ENCODE measurements around the gene CNTN4.

CNTN4 gene

GRCh38 chr3:2861120-2861519, 762.5 kb downstream of the CNTN4 start:
- DNase-seq (ENCODE audit: low spot score): no peak

GRCh38 chr3:2861920-2862319, 763.3 kb downstream of the CNTN4 start:
- DNase-seq (ENCODE audit: low spot score): no peak

GRCh38 chr3:2862366-2862765, 763.7 kb downstream of the CNTN4 start:
- no peak for DNase-seq (ENCODE audit: low spot score)

- no peak for DNase-seq (ENCODE audit: low spot score)
These were observed 764.5 kb downstream of the CNTN4 start for GRCh38 chr3:2863127-2863526.

GRCh38 chr3:2869905-2870304, 771.2 kb downstream of the CNTN4 start:
- no peak for DNase-seq (ENCODE audit: low spot score)

- no peak for DNase-seq (ENCODE audit: low spot score)
These were observed 772.2 kb downstream of the CNTN4 start for GRCh38 chr3:2870724-2871333.

DNA sequence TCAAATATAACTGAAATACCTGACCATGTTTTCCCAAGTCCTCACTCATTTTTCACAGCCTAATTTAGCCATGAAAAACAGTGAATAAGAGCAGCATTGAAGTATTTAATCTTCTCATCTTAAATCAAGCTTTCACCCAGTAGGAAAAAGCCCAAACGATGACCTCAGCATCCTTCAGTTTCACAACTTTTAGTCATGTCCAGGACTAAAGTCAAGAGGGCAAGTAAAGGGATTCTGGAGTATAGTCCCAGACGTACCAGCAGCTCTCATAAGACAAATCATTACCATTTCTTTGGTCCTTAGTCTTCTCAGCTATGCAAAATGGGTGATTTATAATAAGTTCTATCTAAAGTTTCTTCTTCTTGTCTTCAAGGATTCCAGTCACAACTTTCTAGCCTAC, 774.2 kb downstream of the CNTN4 start:
- DNase-seq (ENCODE audit: low spot score): no peak

- no peak for DNase-seq (ENCODE audit: low spot score)
These were observed 775.3 kb downstream of the CNTN4 start for GRCh38 chr3:2873986-2874385.

DNA sequence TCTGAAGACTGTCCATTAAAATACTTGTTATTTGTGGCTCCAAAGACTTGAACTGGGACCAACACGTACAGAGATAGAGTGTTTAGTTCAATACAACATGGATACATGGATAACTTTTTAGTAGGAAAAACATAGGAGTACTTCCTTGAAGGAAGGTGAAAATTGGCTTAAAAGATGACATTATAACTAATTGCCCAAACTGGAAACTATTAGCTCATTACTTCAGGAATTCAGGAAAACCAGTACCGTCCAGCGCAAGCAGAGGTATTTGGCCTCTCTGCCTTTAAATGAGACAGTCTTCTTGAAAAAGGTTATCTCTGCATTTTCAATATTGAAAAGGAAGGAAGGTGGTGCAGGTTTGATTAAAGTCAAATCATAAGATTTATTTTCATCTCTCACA, 777.0 kb downstream of the CNTN4 start:
- no peak for DNase-seq (ENCODE audit: low spot score)

- no peak for DNase-seq (ENCODE audit: low spot score)
These were observed 777.7 kb downstream of the CNTN4 start for GRCh38 chr3:2876362-2876761.

DNA sequence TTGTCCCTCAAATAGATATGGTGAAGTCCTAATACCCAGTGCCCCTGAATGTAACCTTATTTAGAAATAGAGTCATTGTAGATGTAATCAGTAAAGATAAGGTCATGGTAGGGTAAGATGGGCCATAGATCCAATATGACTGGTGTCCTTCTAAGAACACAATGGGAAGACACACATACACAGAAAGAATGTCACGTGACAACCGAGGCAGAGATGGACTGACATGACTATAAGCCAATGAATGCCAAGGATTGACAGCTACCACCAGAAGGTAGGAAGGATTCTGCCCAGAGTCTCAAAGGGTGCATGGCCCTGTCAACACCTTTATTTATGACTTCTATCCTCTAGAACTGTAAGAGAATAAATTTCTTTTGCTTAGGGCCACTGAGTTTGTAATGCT, 780.4 kb downstream of the CNTN4 start:
- no peak for DNase-seq (ENCODE audit: low spot score)

DNA sequence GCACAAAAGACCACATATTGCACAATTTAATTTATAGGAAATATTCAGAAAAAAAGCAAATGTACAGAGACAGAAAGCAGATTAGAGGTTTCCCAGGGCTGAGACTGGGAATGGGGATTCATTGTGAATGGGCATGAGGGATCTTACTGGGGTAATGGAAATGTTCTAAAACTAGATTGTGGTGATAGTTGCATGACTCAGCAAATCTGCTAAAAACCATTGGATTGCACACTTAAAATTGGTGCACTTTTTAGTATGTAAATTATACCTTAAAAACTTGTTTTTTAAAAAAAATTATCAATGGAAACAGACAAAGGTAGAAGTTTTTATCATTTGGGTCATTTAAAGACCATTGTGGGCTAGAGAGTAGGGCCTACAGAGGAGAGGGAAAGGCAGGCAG, 780.9 kb downstream of the CNTN4 start:
- no peak for DNase-seq (ENCODE audit: low spot score)

- DNase-seq (ENCODE audit: low spot score): no peak
These were observed 781.6 kb downstream of the CNTN4 start for GRCh38 chr3:2880218-2880756.

DNA sequence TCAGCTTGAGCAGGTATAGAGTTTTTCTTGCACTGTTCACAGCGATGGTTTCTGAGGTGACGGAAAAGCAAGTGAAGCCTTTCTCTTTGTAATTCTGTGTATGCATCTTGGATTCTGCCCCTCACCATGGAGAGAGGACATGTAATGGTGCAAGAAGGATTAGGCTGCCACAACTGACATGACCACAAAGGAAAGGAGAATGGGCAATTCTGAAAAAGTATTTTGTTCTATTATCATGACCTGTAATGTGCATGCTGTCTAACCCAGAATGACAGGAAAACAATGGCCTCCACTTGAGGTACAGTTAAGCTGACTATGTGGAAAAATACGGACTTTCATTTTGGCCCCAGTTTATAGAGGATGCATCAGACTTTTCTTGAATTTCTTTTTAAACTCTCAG, 784.6 kb downstream of the CNTN4 start:
- DNase-seq (ENCODE audit: low spot score): no peak

DNA sequence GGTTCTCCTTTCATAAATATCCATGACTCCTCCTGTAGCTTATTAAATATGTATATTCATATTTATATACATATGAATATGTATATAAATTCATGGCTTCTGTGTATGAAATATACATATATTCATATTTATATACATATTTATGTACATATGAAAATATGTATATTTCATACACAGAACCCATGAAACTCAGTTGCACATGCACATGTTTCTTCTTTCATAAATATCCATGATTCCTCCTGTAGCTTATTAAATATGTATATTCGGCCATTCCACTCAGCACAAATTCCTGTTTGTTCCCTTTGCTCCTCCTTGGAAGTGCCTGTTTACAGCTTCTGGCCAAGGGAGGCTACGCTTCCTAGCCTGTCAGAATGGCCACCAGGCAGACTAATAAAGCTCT, 789.9 kb downstream of the CNTN4 start:
- no peak for DNase-seq (ENCODE audit: low spot score)

- DNase-seq (ENCODE audit: low spot score): no peak
These were observed 791.1 kb downstream of the CNTN4 start for GRCh38 chr3:2889736-2890135.

DNA sequence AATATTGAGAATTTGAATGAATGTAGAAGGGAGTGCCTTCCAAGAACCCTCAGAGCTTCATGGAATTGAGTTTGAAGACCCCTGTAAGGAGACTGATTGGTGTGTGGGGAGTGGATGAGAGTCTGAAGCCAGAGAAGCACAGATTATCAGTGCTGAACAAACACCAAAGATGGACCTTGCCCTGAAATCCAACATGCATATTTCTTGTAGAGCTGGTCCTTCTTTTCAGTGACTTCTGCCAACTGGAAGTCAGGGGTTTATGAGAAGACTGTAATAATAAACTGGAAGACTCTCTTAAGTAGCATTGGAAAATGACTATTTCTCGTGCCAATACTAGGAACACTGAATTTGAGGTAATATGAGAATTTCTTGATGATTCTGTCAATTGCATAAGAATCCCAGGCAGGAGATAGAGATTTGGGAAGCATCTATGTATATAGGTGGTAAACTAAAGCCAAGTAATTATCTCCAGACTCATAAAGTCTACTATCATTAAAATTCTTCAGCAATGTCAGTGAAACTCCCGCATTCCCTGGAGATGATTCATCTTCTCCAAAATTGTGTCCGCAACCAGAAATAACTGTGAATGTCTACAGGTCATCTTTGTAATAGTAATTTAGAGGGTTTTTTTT, 797.8 kb downstream of the CNTN4 start:
- DNase-seq (ENCODE audit: low spot score): no peak

DNA sequence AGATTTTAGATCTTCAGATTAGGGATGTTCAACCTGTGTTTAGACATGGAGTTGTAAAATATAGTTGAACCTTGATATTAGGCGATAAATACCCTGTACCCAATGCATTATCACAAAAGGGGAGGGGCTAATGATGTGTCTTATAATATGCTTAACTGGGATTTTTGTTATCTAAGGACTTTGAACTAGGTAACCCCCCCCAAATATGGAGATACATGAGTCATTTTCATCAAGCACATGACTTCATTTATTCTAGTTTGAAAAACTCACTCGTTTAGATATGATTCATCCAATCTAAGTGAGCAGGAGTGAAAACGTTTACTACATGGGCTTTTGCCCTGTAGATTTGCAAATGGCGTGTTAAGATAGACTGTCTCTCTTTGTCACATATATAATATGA, 799.2 kb downstream of the CNTN4 start:
- no peak for DNase-seq (ENCODE audit: low spot score)

DNA sequence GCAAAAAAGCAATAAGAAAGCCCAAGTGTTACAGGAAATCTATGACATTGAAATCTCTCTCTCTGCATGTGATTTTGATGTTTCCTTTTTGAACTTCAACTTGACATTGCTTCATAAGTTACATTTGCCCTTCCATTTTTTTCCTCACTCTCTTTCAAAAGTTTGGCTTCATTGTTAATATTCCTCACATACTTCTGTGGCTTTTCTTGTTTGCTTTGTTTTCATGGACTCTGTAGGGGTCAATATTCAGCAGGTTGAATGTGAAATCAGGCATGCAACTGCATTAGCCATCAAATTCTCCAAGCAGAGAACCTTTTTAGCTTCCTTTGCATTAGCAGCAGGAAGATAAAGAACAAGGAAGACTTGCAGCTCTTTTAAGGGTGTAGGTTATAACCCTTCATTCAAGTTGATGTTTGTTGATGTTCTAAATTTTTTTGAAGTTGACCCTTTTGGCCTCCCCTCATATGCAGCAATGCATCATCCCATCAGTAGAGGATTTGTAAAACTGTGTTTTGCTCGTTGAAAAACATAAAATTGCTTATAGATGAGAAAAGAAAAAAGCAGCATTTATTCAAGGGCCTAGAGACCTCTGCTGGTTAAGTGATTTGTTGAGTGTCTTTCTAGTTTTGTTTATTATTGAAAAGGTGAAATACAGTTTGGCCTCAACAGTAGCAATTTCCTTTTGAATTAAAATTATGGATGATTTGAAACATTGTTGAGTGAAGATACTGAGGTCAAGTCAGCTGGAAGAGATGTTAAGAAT, 800.1 kb downstream of the CNTN4 start:
- no peak for DNase-seq (ENCODE audit: low spot score)

- no peak for DNase-seq (ENCODE audit: low spot score)
These were observed 805.4 kb downstream of the CNTN4 start for GRCh38 chr3:2904054-2904453.

GRCh38 chr3:2908693-2909351, 810.2 kb downstream of the CNTN4 start:
- DNase-seq (ENCODE audit: low spot score): no peak

- no peak for DNase-seq (ENCODE audit: low spot score)
These were observed 812.3 kb downstream of the CNTN4 start for GRCh38 chr3:2910997-2911396.

DNA sequence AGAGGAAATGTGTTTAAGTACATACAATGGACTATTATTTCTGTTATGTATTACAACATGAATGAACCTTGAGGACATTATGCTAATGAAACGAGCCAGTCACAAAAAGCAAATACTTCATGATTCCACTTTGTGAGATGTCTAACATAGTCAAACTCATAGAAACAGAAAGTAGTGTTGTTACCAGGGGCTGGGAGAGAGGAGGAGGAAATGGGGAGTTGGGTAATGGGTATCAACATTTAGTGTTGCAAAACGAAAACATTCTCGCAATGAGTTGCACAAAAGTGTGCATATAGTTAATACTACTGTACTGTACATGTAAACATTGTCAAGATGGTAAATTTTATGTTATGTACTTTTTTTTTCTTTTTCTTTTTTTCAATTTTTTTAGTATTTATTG, 817.2 kb downstream of the CNTN4 start:
- no peak for DNase-seq (ENCODE audit: low spot score)
